ENCODE results near the gene PDCD10.

GRCh38 chr3:167653155-167653554 is 81.5 kb downstream of the PDCD10 start:
- no peak for TF ChIP-seq CTCF (IDR thresholded peaks at IDR 0.05)
- TF ChIP-seq POLR2A (IDR thresholded peaks at IDR 0.05), result no peak

Measured in lower leg skin (tissue), 3 donors.